HepG2 (cell line): ENCODE data around the gene NDUFB11. TPM values are rescaled to one million over a fixed set of nuclear protein-coding genes. Genes with fewer than 3 reads are reported as not detected.

ENCODE experiments used
- ATAC-seq: fragments of 200-7000 bp; cut with Tn5 transposase; 3 replicates; pipeline ENCODE4 v1.9.1; 2020; ENCODE audit warnings: mild to moderate bottlenecking, moderate library complexity
- BruUV-seq: library from RNA; stranded (reverse); fragments of 400-500 nt; replicated peaks from 2 replicates; lab custom pipeline; 2021; lab: Mats Ljungman, UMichigan
- CTCF ChIA-PET: fragments of 300-600 bp; formaldehyde crosslinking; extraction: SDS; loops from one replicate; lab custom pipeline; 2021; ENCODE audit warnings: low total read pairs, inconsistent platforms, low intra/inter-chr PET ratio; lab: Yijun Ruan, JAX
- POLR2A ChIA-PET: fragments of 350-600 bp; sonication (Branson Sonifier 250); formaldehyde crosslinking; loops from one replicate; lab custom pipeline; 2020; ENCODE audit warnings: antibody characterized with exemption, inconsistent platforms; lab: Yijun Ruan, JAX
- DNase-seq: peaks from one replicate; pipeline ENCODE4 v3.0.0-alpha.2; 2015; ENCODE audit warnings: low spot score
- FAIRE-seq: peaks from 3 replicates; lab custom pipeline; 2011; peaks lifted over from hg19 to GRCh38; lab: Jason Lieb, UNC
- H2AFZ ChIP-seq: one replicate; pipeline ENCODE4 v1.6.1; 2011; ENCODE audit warnings: low read length, inconsistent platforms
- H3K27ac ChIP-seq: fragments of 300-600 bp; 3 replicates; pipeline ENCODE4 v1.8.0; 2011; ENCODE audit warnings: mixed run types, mild to moderate bottlenecking, mixed read lengths, low read length, inconsistent platforms; ENCODE audit not compliant: insufficient read depth; ENCODE audit errors: extremely low read length
- H3K27me3 ChIP-seq, 2 experiments: fragments of 200-600 bp in 1 of 2; 2 replicates in 1 of 2; 3 replicates in 1 of 2; pipeline versions ENCODE4 v1.6.0 to v1.8.0; 2011; ENCODE audit warnings: low read length in 2 of 2, mild to moderate bottlenecking in 2 of 2, moderate library complexity in 2 of 2, inconsistent platforms in 1 of 2; ENCODE audit not compliant: insufficient read depth in 2 of 2, control insufficient read depth in 1 of 2
- H3K36me3 ChIP-seq, 2 experiments: fragments of 200-600 bp in 1 of 2; replicated peaks in 1 of 2; 2 replicates in 1 of 2; 3 replicates in 1 of 2; pipeline versions ENCODE4 v1.5.1 to v1.8.0; 2011; ENCODE audit warnings: low read length in 2 of 2, inconsistent platforms in 1 of 2; ENCODE audit not compliant: insufficient read depth in 2 of 2, control insufficient read depth in 1 of 2
- H3K4me1 ChIP-seq: 2 replicates; pipeline ENCODE4 v1.5.1; 2012; ENCODE audit warnings: low read length, inconsistent platforms; ENCODE audit not compliant: insufficient read depth
- H3K4me2 ChIP-seq: 2 replicates; pipeline ENCODE4 v1.6.0; 2011; ENCODE audit warnings: low read depth, low read length, inconsistent platforms
- H3K4me3 ChIP-seq, 3 experiments: fragments of 200-600 bp in 1 of 3; sonication (generic), shearing (Covaris generic) in 1 of 3; replicated peaks in 1 of 3; 2 replicates each; pipeline ENCODE4 v1.5.1; 2011 to 2016; ENCODE audit warnings: low read length in 3 of 3, inconsistent platforms in 2 of 3, low read depth in 2 of 3, mild to moderate bottlenecking in 2 of 3, control low read depth in 1 of 3, mixed read lengths in 1 of 3; ENCODE audit not compliant: insufficient read depth in 1 of 3
- H3K79me2 ChIP-seq: one replicate; pipeline ENCODE4 v1.6.1; 2011; ENCODE audit warnings: low read length, inconsistent platforms; ENCODE audit not compliant: insufficient read depth
- H3K9ac ChIP-seq: 2 replicates; pipeline ENCODE4 v1.6.0; 2011; ENCODE audit warnings: mild to moderate bottlenecking, low read depth, low read length, inconsistent platforms; ENCODE audit not compliant: insufficient read depth
- H3K9me3 ChIP-seq: 2 replicates; pipeline ENCODE4 v1.5.1; 2012; ENCODE audit warnings: mild to moderate bottlenecking, low read length
- H4K20me1 ChIP-seq: 2 replicates; pipeline ENCODE4 v1.6.0; 2011; ENCODE audit warnings: inconsistent platforms, mild to moderate bottlenecking, low read length, moderate library complexity; ENCODE audit not compliant: insufficient read depth
- AKAP8 ChIP-seq: sonication (generic); formaldehyde crosslinking; IDR thresholded peaks from 2 replicates; pipeline ENCODE4 v1.5.1; 2020; ENCODE audit warnings: mild to moderate bottlenecking, missing genetic modification reagents
- BORCS8-MEF2B ChIP-seq: sonication (generic); formaldehyde crosslinking; IDR thresholded peaks from 2 replicates; pipeline ENCODE4 v1.8.0; 2022; ENCODE audit warnings: mild to moderate bottlenecking, missing genetic modification reagents
- DR1 ChIP-seq: sonication (generic); formaldehyde crosslinking; IDR thresholded peaks from 2 replicates; pipeline ENCODE4 v1.8.0; 2021; ENCODE audit warnings: mild to moderate bottlenecking, missing genetic modification reagents, inconsistent platforms
- ELF1 ChIP-seq: sonication (generic); formaldehyde crosslinking; IDR thresholded peaks from 2 replicates; pipeline ENCODE4 v1.4.0; 2020; ENCODE audit warnings: missing genetic modification reagents
- NFIB ChIP-seq: sonication (generic); formaldehyde crosslinking; IDR thresholded peaks from 2 replicates; pipeline ENCODE4 v1.9.0; 2021; ENCODE audit warnings: missing genetic modification reagents, mild to moderate bottlenecking, borderline replicate concordance
- RXRB ChIP-seq: IDR thresholded peaks from 2 replicates; pipeline ENCODE4 v1.6.1; 2016; ENCODE audit warnings: borderline replicate concordance, missing genetic modification reagents, missing compliant biosample characterization
- SIX1 ChIP-seq: sonication (generic); formaldehyde crosslinking; IDR thresholded peaks from 2 replicates; pipeline ENCODE4 v1.4.0; 2020; ENCODE audit warnings: missing genetic modification reagents, borderline replicate concordance
- SP1 ChIP-seq, 2 experiments: fragments of 450-650 bp in 1 of 2; sonication (generic) in 1 of 2; formaldehyde crosslinking in 1 of 2; IDR thresholded peaks; 2 replicates each; pipeline versions ENCODE4 v1.4.0 to v1.6.1; 2016 to 2020; ENCODE audit warnings: missing genetic modification reagents in 1 of 2
- TOPORS ChIP-seq: sonication (generic); formaldehyde crosslinking; IDR thresholded peaks from 2 replicates; pipeline ENCODE4 v1.8.0; 2023; ENCODE audit warnings: mild to moderate bottlenecking, missing genetic modification reagents
- ZNF33A ChIP-seq: sonication (generic); formaldehyde crosslinking; IDR thresholded peaks from 2 replicates; pipeline ENCODE4 v1.5.1; 2020; ENCODE audit warnings: missing genetic modification reagents, mild to moderate bottlenecking, moderate library complexity, borderline replicate concordance
- ZNF557 ChIP-seq: sonication (generic); formaldehyde crosslinking; IDR thresholded peaks from 2 replicates; pipeline ENCODE4 v1.4.0; 2020; ENCODE audit warnings: missing genetic modification reagents
- ZNF564 ChIP-seq: sonication (generic); formaldehyde crosslinking; IDR thresholded peaks from 2 replicates; pipeline ENCODE4 v1.8.1; 2023; ENCODE audit warnings: mild to moderate bottlenecking, missing genetic modification reagents
- ZNF816 ChIP-seq: sonication (generic); formaldehyde crosslinking; IDR thresholded peaks from 2 replicates; pipeline ENCODE4 v1.8.0; 2022; ENCODE audit warnings: missing genetic modification reagents, mild to moderate bottlenecking, borderline replicate concordance
- ZNF883 ChIP-seq: sonication (generic); formaldehyde crosslinking; IDR thresholded peaks from 2 replicates; pipeline ENCODE4 v1.5.1; 2020; ENCODE audit warnings: mild to moderate bottlenecking, missing genetic modification reagents; ENCODE audit errors: not compliant biosample characterization
- ZSCAN22 ChIP-seq: sonication (generic); formaldehyde crosslinking; IDR thresholded peaks from 2 replicates; pipeline ENCODE4 v1.4.0; 2020; ENCODE audit warnings: mild to moderate bottlenecking, missing genetic modification reagents
- WGBS: methylation state at CpG from one replicate; pipeline ENCODE4 v1.1.6; 2017; ENCODE audit warnings: low lambda C conversion rate; 5-methylcytosine and 5-hydroxymethylcytosine counted together
- in situ Hi-C: cut with HindIII; loops from 2 replicates; pipeline ENCODE4 v1.10.0; 2017; ENCODE audit warnings: low pct_unique_long_range_greater_than_20kb; ENCODE audit not compliant: extremely low pct_ligation_motif_present
- intact Hi-C: fragments of 100-400 bp; cut with micrococcal nuclease; formaldehyde crosslinking; loops from one replicate; pipeline ENCODE4 v1.10.0; 2022; ENCODE audit not compliant: unreplicated experiment
- polyA plus RNA-seq, 8 experiments: library from polyadenylated mRNA; depleted of rRNA in 3 of 8; stranded (reverse) in 7 of 8; unstranded in 1 of 8; fragments of >200 nt; fragmentation: Illumina TruSeq in 4 of 8; extraction: Trizol in 4 of 8; gene quantifications; 2 replicates each; pipeline versions ENCODE4 v1.2.1 to v1.2.3, GENCODE V29; 2011 to 2016; ENCODE audit warnings: low read depth in 4 of 8, missing spikeins in 1 of 8, mixed read lengths in 1 of 8; ENCODE audit not compliant: insufficient read depth in 1 of 8
- total RNA-seq, 5 experiments: library from RNA; depleted of rRNA; stranded (reverse); fragments of >200 nt; fragmentation: Illumina TruSeq; extraction: Trizol; gene quantifications; 2 replicates each; pipeline ENCODE4 v1.2.3, GENCODE V29; 2016; ENCODE audit warnings: low read depth in 1 of 5
- TF ChIP-seq, protein P1 (sequence below): sonication (generic); formaldehyde crosslinking; IDR thresholded peaks from 2 replicates; pipeline ENCODE4 v1.5.0; 2020; ENCODE audit warnings: mild to moderate bottlenecking, missing genetic modification reagents
- TF ChIP-seq, protein P2 (sequence below): sonication (generic); formaldehyde crosslinking; IDR thresholded peaks from 2 replicates; pipeline ENCODE4 v1.8.0; 2022; ENCODE audit warnings: missing genetic modification reagents, mild to moderate bottlenecking, borderline replicate concordance
- TF ChIP-seq, protein P3 (sequence below): sonication (generic); formaldehyde crosslinking; IDR thresholded peaks from 2 replicates; pipeline ENCODE4 v1.8.1; 2023; ENCODE audit warnings: mild to moderate bottlenecking, moderate library complexity, missing genetic modification reagents

The NDUFB11 gene
- total and polyA plus RNA-seq, 2 of the 13 experiments (the other 11 are each of a cell fraction or from before 2014, with no cell fraction given), result 46.6 to 100 TPM

DNA sequence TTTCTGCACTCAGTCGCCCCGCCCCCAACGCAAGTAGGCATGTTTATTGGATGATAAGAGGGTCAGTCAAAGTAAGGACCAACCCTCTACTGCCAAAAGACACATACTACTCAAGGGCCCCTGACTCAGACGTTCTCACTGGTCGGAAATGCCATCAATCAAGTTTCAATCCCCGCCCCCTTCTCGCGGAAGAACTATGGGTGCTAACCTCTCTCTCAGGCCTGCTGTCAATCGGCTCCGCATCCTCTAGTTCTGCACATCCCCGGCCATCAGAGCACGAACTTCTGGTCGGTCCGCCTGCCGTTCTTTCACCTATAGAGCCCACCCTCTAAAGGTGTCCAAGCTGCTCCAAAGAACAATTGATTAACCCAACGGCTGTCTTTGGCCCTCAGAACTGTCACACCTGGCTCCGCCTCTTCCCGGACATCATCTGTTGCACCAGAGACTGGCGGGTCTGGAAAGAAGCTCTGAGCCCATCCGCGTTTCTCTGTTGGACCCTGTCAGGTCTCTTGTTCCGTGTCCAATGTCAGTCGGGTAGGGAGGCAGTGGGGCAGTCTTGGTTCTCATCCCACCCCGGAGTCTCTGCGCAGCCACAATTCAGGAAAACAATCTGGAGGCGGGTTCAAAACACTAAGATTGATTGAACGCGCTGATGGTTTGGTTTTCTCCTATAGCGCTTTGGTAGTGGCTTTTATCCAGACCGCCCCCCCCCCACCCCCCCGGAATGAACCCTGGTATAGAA lies 15.2 kb downstream of the NDUFB11 start:
- ChIA-PET CTCF (no interaction called here), POLR2A (interaction anchor here (0.6 to 4.3 kb wide), 7 partner anchors 11 to 61 kb away, joined by 3 to 35 read pairs (median 4); partner anchors contain the start of genes NDUFB11 and RBM10)
- intact Hi-C loops, result no loop called here
- in situ Hi-C loops, result no loop called here
- peak overlapping the region; percentile 63 for H3K4me2 ChIP-seq
- H3K36me3 ChIP-seq, result no peaks in the 10 kb centered on the region
- peak overlapping the region; percentile 54 for H2AFZ ChIP-seq
- peak overlapping the region; percentile 73 for H3K27ac ChIP-seq
- TSS peak; percentile 72 for BruUV-seq
- FAIRE-seq (peak; percentile 97), ATAC-seq (peak; percentile 99), DNase-seq (peak; percentile 90)
- no peaks in the 10 kb centered on the region for H4K20me1 ChIP-seq
- H3K79me2 ChIP-seq, result no peaks in the 10 kb centered on the region
- H3K4me1 ChIP-seq, result no peaks in the 10 kb centered on the region
- no peaks in the 10 kb centered on the region for H3K9me3 ChIP-seq
- WGBS, result 3% methylated on average over 8 of the region's 31 CpGs
- peak overlapping the region; percentile 54 for H3K9ac ChIP-seq
- peak overlapping the region; percentile 58 to 75 (median 65) for H3K4me3 ChIP-seq
- H3K27me3 ChIP-seq, result no peaks in the 10 kb centered on the region
- TF ChIP-seq SIX1 (no peak), ELF1 (CRISPR knock-in tag) (peak; percentile 34; the same call in 1 of the 2 replicates), DR1 (CRISPR knock-in tag) (no peak), NFIB (CRISPR knock-in tag) (no peak), ZNF564 (CRISPR knock-in tag) (no peak), TOPORS (CRISPR knock-in tag) (no peak), ZNF33A (CRISPR knock-in tag) (no peak), AKAP8 (CRISPR knock-in tag) (no peak), RXRB (CRISPR knock-in tag) (no peak), ZSCAN22 (CRISPR knock-in tag) (no peak), ZNF557 (CRISPR knock-in tag) (no peak), ZNF816 (CRISPR knock-in tag) (no peak), SP1 (IDR thresholded peaks at IDR 0.05) (no peak), SP1 (CRISPR knock-in tag; IDR thresholded peaks at IDR 0.05) (peak; percentile 76), ZNF883 (CRISPR knock-in tag) (no peak), BORCS8-MEF2B (CRISPR knock-in tag) (0 out of 2 replicates have a peak, but pooled peaks have one; percentile 36)
- TF ChIP-seq, protein P1, sequence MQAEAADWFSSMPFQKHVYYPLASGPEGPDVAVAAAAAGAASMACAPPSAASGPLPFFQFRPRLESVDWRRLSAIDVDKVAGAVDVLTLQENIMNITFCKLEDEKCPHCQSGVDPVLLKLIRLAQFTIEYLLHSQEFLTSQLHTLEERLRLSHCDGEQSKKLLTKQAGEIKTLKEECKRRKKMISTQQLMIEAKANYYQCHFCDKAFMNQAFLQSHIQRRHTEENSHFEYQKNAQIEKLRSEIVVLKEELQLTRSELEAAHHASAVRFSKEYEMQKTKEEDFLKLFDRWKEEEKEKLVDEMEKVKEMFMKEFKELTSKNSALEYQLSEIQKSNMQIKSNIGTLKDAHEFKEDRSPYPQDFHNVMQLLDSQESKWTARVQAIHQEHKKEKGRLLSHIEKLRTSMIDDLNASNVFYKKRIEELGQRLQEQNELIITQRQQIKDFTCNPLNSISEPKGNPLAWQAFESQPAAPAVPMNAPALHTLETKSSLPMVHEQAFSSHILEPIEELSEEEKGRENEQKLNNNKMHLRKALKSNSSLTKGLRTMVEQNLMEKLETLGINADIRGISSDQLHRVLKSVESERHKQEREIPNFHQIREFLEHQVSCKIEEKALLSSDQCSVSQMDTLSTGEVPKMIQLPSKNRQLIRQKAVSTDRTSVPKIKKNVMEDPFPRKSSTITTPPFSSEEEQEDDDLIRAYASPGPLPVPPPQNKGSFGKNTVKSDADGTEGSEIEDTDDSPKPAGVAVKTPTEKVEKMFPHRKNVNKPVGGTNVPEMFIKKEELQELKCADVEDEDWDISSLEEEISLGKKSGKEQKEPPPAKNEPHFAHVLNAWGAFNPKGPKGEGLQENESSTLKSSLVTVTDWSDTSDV (CRISPR knock-in tag), result no peak
- TF ChIP-seq, protein P2, sequence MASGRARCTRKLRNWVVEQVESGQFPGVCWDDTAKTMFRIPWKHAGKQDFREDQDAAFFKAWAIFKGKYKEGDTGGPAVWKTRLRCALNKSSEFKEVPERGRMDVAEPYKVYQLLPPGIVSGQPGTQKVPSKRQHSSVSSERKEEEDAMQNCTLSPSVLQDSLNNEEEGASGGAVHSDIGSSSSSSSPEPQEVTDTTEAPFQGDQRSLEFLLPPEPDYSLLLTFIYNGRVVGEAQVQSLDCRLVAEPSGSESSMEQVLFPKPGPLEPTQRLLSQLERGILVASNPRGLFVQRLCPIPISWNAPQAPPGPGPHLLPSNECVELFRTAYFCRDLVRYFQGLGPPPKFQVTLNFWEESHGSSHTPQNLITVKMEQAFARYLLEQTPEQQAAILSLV (CRISPR knock-in tag), result no peak
- TF ChIP-seq, protein P3, sequence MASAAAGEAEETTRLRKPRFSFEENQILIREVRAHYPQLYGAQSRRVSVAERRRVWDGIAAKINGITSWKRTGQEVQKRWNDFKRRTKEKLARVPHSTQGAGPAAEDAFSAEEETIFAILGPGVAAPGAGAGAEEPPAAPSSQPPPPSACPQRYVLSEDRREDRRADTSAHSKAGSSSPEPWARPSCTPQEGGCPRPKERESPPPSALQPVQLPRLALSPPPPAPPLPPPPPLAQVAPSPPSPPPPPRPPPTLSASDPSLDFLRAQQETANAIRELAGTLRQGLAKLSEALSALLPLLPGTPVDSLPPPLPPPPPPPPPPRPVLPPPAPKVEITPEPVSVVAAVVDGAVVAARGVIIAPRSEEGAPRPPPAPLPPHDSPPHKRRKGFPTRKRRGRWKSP (CRISPR knock-in tag), result peak; percentile 29; the same call in 1 of the 2 replicates
